Stimulated activated CD8-positive, alpha-beta memory T cell treated with anti-CD3 and anti-CD28 coated beads, Interleukin-15, amount 100 ng/mL, for 4 hours (primary cell): Measurements from ENCODE around the gene MPG.

Source experiments
- DNase-seq, 2 donors: peaks; one replicate each; pipeline ENCODE4 v3.0.0-alpha.2; 2020; ENCODE audit warnings: low read depth in 2 of 2

The MPG gene

DNA sequence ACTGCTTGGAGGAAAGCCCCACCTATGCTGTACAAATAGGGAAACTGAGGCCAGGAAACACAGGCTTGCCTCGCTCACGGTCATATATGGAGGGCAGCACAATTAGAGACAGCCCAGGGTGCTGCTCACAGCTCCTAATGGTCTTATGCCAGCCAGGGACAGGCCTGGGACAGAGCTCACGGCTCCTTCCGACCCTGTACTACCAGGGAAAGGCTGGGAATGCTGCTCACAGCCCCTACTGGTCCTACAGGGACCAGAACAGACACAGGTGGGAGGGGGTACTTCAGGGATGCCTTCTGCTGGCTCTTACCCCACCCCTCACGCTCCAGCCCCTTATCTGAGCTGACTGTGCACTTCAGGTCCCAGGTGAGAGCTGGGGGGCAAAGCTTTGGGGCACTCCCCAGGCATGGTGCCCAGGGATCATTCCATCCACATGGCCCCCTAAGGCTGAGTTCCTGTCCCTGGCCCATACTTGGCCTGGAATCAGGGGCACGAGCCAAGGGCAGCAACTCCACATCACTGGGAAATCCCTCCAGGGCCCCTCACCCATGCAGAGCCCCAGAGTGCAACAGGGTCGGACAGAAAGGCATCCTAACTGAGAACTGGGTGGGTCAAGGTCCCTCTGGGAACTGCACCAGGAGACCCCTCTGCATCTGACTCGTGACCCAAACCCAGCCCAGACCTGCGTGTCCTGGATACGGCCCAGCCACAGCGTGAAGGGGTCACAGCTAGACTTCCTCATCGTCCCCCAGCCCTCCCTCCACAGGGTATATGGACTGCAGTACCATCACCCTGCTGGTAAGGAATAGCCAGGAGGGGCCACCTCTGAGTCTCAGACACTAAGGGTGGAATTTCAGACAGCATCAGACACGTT, 11.5 kb upstream of the MPG start:
- DNase-seq: no peak

DNA sequence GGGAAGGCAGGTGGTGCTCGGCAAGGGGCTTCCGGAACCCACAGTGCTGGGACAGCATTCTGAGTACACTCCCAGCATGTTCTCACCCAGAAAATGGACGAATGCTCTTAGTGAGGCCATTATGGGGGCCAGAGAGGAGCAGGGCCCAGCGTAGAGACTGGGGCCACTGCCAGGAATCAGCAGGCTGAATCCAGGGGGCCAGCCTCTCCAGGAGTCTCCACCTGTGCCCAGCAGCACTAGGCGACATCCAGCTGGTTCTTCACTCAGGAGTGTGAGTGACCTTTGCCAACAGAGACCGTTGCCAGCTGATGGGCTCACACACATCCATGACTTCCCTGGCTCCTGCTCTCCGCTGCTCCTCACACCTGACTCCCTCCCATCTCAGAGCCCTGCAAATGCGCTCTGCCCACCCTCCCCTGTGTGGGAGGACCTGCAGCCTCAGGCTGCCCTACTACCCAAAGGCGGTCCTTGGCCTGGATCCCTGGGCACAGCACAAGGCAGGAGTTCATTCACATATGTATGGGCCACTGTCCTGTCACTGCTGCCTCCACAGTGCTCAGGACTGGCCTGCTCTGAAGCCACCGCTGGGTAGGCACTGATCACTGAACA, 10.7 kb upstream of the MPG start:
- no peak for DNase-seq

DNA sequence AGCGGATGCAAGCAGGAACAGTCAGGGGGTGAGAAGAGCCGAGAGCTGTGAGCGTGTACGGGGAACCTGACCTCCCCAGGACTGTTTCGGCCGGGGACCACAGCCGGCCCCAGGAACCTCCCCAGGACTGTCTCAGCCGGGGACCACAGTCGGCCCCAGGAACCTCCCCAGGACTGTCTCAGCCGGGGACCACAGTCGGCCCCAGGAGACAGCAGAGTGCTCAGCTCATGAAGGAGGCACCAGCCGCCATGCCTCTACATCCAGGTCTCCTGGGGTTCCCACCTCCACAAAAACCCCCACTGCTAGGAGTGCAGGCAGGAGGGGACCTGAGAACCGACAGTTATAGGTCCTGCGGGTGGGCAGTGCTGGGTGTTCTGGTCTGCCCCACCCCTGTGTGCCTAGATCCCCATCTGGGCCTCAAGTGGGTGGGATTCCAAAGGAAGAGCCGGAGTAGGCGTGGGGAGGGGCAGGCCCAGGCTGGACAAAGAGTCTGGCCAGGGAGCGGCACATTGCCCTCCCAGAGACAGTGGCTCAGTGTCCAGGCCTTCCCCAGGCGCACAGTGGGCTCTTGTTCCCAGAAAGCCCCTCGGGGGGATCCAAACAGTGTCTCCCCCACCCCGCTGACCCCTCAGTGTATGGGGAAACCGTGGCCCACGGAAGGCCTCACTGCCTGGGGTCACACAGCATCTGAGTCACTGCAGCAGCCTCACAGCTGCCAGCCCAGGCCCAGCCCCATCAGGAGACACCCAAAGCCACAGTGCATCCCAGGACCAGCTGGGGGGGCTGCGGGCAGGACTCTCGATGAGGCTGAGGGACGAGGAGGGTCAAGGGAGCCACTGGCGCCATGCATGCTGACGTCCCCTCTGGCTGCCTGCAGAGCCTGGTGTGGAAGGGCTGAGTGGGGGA, 9.9 kb upstream of the MPG start:
- DNase-seq: no peak

DNA sequence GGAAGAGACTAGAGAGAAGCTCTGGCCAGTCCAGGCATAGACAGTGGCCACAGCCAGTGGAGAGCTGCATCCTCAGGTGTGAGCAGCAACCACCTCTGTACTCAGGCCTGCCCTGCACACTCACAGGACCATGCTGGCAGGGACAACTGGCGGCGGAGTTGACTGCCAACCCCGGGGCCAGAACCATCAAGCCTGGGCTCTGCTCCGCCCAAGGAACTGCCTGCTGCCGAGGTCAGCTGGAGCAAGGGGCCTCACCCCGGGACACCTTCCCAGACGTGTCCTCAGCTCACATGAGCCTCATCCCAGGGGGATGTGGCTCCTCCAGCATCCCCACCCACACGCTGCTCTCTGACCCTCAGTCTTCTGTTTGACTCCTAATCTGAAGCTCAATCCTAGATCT, 8.8 kb upstream of the MPG start:
- DNase-seq: no peak

DNA sequence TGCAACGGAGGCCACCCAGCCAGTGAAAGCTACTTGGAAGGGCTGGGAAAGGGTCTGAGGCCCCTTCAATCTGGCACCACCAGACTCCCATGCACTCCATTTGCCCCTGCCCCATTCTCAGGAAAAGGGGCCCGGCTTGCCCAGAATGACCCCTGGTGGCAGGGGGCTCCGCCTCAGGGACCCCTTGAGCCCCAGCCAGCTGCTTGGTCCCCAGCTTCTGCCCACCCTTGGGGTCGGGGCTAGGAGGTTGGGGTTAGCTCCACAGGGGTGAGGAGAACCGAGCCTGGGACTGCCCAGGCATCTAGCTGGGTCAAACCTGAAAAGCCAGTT, 6.8 kb upstream of the MPG start:
- DNase-seq: no peak

DNA sequence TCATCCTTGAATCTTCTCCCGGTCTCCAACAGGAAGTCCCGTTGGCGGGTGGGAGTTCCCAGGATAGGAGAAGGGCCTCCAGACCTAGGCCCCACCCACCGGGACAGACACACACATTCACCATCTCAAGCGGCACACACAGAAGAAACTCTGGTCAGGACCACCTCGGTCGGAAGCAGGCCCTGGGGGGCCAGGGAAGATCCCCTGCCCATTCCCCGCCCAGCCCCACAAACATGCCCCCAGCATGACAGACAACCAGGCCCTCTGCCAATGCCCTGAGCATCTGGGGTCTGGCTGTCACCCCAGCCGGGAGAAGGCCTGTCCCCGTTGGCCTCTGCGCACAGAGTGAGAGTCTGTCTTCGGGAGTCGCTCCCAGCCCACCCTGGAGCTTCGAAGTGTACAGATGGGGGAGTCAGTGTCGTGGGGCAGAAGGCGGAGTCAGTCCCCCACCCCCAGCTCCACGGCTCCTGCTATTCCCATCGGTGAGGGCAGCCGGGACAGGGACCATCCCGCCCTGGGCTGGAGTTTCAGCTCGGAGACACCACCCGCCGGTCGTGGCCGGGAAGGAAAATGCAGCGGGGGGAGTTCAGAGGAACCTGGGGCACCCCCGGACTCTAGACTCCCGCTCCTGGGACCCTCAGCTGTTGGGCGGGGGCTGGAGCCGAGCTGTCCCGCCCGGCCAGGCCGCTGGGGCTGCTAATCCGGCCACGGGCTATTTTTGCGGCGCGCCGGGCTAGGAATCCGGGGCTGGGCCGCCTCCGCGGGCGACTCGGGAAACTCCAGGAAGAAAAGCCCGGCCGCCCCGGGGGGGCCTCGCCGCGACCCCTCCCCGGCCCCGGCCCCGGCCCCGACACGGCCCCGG, 6.3 kb upstream of the MPG start:
- no peak for DNase-seq

DNA sequence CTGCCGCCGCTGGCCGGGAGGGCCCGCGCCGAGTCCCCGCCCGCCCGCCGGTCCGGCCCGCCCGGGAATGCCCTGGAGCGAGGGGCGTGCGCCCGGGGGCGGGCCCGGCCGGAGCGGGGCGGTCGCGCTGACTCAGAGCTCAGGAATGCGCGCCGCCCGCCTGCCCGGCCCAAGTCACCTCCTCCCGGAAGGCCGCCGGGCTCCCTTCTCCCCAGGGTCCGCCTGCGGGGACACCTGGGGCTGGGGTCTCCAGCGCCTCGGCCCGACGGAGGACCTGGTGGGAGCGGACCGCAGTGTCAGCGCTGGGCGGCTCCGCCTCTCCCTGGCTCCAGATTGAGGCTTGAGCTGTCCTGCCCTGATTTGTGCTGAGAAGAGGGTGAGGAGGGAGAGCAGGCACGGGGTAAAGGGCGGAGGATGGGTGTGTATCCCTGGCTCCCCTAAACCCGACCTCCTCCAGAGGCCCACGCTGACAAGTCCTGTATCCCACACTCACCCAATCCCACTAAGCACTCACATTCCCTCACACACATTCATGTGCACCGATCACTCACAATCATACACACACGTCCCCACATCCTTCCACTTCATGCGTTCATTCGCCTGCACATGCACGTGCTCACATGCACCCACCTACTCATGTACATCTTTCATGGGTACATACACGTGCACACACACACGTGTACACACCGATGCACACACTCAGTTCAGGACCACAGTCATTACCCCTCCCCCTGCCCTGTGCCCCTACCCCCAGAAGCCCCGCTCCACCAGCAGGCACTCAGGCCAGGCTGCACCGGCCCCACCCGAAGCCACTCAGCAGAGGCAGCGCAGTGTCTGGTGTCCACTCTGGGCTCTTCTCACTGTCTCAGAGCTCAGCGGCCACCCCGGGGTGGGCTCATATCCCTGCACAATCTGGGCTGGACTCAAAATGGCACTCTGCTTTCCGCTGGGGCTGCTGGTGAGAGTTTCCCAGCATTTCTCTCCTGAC, 5.2 kb upstream of the MPG start, which contains the start of gene RHBDF1:
Gene RHBDF1, minus strand, starts transcription at position 71 of the 988 bp plus-strand sequence. CDS start 7,616 bp downstream, outside the sequence.
- no peak for DNase-seq

DNA sequence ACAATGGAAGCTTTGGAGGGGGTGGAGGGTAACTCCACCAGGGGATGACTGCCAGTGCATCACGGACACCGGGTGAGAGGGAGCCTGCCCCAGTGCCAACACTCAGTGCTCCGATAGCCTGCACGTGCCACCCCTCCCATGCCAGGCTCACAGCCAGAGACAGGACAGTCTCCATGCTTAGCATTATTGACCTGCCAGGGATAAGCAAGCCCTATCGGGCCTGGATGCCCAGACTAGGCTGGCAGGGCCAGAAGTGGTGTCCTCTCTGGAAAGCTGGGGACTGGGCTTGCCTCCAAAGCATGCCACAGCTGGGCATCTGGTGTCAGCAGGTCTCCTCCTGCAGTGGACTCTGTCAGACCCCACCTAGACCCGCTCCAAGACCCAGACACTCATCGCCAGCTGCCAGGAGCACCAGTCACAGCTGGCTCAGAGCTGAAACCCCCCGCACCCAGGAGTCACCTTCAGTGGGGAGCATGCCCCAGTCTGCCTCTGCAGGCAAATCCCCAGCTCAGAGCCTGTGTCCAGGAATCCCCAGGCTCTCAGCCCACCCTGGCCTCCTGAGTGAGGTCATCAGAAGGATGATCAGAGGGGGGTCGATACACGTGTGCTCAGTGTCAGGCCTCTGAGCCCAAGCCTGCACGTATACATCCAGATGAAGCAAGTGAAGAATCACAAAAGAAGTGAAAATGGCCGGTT, 3.8 kb upstream of the MPG start:
- no peak for DNase-seq

DNA sequence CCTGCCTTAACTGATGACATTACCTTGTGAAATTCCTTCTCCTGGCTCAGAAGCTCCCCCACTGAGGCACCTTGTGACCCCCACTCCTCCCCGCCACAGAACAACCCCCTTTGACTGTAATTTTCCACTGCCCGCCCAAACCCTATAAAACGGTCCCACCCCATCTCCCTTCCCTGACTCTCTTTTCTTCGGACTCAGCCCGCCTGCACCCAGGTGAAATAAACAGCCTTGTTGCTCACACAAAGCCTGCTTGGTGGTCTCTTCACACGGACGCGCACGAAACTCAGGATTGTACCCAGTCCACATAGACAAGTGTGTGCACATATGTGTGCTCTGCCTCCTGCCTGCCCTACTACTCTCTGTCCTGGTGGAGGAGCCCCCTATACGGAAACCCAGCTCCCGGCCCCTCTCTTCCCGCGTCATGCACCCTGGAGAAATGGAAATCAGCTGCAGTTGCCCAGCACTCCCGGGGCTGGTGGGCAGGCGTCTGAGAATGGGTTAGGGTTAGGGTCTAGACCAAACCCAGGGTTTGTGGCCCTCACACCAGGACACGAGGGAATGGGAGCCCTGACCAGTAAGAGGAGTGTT, 3.2 kb upstream of the MPG start:
- no peak for DNase-seq

DNA sequence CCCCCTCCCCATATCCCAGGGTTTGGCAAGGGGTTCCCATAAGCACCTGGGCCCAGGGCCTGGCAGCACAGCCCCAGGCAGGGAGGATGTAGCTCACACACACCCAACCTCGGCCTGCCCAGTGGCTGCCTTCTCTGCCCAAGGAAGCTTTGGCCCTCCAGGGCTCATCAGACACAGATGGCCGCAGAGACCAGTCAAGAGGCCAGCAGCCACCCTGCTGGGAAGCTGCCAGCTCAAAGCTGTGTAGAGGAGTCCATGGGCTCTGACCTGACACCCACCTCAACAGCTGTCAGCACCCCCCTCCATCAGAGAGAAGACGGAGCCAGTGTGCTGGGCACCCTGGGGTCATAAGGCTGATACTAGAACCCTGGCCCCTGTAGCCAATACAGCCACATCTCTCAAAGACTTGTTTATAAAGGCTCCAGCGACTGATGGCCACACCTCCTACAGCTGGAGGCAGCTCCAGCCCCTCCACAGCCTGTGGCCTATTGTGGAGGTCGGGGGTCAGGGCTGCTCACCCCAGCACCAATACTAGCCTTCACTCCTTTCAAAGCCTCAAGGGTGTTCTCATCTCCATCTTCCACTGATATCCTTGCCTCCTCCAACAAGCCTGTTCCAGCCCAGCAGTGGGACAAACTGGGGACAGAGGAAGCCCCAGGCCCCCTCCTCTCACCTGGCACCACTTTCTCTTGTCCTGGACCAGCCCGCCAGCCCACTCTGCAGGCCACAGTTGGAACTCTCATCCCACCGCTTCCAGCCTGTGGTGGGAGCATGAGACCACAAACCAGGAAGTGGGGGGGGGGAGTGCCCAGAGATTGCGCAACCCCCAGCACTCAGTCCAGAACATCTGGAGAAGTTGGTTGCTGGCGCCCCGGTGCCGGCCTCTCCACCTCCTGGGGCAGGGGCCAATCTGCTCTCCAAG, 2.2 kb upstream of the MPG start:
- DNase-seq: no peak

DNA sequence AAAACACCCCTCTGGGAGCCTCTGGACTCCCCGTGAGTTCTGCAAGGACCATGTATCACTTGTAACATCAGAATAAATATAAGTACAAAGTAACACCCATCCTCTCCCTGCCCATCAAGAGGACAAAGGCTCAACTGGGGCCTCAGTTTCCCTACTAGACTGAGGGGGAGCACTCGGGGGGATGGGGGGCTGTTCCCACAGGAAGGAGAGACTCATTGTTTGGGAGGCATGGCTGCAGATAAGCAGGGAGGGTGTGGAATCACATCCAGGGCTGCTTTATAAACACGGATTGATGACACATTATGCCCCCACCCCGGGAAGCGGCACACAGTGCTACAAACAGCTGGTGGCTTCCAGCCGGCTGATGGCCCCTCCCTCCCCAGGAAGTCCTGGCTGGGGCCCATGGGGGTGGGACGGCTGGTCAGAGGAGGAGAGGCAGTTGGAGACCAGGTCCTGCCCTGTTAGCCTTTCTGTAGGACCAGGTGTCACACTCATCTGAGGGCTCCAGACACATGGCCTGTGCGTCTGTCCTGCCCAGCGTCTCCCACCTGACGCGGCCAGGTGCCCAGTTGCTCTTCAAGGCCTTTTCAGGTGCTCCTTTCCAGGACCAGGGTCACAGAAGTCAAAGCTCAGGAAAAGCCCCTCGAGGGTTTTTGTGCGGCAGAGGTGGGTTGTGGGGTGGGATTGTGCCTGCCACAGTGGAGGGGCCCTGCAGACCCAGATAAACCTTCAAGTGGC, 1.3 kb upstream of the MPG start:
- no peak for DNase-seq

DNA sequence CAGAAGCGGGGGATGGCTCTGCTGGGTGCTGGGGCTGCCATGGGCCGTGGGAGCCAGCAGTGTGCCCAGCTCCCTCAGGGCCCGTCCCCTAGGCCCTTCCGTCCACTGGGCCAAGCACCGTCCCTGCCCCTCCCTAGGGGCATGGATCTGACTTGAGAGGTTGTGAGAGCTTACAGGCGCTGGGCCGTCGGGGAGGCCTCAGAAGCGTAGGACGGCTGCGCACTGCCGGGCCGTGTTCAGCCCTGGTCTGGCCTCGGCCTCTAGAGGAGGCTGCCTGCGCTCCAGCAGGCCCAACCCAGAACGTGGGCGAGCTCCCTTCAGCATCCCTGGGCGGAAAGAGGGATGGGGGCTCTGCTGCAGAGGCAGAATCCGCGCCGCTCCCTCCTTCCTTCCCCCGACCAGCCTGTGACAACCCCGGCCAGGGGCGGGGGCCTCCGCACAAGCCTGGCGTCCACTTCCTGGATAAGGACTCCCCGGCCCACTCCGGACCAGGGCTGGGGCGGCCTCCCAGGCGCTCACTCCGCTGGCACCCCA, 685 bp upstream of the MPG start:
- no peak for DNase-seq

DNA sequence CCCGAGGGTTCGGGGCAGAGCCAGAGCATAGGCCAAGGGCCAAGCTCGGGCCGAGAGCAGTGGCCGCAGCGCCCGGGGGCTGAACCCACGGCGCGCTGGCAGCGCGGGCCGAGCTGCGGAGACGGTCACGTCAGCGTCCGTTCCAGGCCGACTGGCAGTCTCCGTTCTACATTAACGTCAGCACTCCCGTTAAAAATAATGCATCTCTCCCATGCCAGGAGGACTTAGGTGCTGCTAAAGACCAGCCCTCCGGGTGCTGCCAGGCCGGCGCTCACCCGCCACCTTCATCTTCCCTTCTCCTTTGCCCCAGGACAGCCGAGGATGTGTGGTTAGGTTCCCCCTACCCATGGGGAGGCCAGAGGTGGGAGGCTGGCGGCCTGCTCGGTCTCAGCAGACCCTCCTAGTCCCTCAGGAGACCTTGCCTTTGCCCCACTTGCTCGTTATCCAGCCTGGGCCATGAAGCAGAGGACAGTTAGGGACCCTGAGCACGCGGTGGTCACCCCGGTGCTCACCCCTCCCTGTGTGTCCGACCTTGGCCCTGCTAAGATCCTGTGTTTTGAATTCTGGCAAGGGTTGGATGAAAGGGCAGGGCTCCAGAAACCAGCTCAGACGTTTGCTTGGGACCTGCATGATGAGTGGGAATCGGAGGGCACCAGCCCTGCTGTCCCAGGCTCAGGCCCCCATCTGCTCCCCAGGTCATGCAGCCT, 572 bp downstream of the MPG start:
- no peak for DNase-seq

DNA sequence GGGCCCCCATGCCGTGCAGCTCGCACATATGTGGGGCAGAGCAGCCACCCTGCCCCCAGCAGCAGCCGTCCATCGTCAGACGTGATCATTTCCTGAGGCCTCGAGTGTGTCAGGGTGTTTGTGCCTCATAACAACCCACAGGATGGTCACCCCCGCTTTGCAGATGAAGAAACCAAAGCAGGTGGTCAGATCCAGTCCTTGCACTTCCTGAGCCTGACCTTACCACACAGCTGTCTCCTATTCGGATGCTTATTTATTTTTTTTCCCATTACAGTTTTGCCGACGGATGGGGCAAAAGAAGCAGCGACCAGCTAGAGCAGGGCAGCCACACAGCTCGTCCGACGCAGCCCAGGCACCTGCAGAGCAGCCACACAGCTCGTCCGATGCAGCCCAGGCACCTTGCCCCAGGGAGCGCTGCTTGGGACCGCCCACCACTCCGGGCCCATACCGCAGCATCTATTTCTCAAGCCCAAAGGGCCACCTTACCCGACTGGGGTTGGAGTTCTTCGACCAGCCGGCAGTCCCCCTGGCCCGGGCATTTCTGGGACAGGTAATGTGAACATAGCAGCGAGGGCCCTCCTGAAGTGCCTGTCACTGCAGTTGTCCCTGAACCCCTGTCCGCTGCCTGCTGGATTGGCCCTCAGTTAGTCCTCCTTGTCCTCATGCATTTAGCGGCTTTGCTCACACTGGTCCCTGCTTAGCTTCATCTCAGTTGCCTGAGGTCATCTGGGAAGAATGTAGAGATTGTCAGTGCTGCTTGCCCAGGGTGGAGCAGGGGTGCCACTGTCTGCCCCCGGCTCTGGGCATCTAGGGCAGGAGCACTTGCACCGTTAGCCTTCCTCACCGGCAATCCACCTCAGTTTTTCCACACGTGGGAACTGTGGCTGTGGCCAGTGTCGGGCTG, 1.4 kb downstream of the MPG start:
- DNase-seq: no peak

DNA sequence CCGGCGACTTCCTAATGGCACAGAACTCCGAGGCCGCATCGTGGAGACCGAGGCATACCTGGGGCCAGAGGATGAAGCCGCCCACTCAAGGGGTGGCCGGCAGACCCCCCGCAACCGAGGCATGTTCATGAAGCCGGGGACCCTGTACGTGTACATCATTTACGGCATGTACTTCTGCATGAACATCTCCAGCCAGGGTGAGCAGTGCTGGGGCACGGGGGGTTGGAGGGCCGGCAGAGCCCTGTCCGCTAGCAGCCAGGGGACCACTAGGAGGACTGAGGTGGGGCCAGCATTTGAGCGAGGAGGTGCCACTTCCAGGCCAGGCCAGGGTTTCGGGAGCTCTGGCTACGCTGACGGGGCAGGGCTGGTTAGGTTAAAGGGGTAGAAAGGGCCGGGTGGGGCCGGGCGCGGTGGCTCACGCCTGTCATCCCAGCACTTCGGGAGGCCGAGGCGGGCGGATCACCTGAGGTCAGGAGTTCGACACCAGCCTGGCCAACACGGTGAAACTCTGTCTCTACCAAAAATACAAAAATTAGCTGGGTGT, 5.1 kb downstream of the MPG start:
- no peak for DNase-seq
